T-helper 2 cell treated with Interferon-gamma antibody and Interleukin-4, amounts not matched to agents 100 ng/mL and 5 ng/mL, for 36 hours (primary cell): ENCODE data around the gene CRLF2. TPM values are rescaled to one million over a fixed set of nuclear protein-coding genes. Genes with fewer than 3 reads are reported as not detected.

Source experiments
- total RNA-seq: library from RNA; stranded (reverse); gene quantifications from 2 replicates; pipeline ENCODE4 v1.2.3, GENCODE V29; 2022

CRLF2 gene
- total RNA-seq, 1 donor from 2014 or later: 11.0 TPM

Other genes starting within 250 kb of the CRLF2 start
- 0.59 and 0.61 TPM in 2 replicates for gene CSF2RA, start 56.2 kb upstream of the CRLF2 start, total RNA-seq
- 18.1 and 18.4 TPM in 2 replicates for gene IL3RA, start 124.1 kb upstream of the CRLF2 start, total RNA-seq
- 236 and 237 TPM in 2 replicates for gene SLC25A6, start 179.5 kb upstream of the CRLF2 start, total RNA-seq
- 43.4 and 44.3 TPM in 2 replicates for gene ASMTL, start 240.3 kb upstream of the CRLF2 start, total RNA-seq